HG03159 (cell line): ENCODE data around the gene PNPLA5.

Source experiments
- ATAC-seq: cut with Tn5 transposase; IDR thresholded peaks from one replicate; pipeline ENCODE4 v1.9.1; 2021; ENCODE audit warnings: mild to moderate bottlenecking, moderate library complexity; ENCODE audit not compliant: unreplicated experiment

PNPLA5 gene

GRCh38 chr22:43840431-43840830 is 51.4 kb downstream of the PNPLA5 start:
- no peak for ATAC-seq

- no peak for ATAC-seq
These were observed 52.0 kb downstream of the PNPLA5 start for GRCh38 chr22:43839781-43840180.

GRCh38 chr22:43838571-43839307 is 53.1 kb downstream of the PNPLA5 start:
- no peak for ATAC-seq

- ATAC-seq: no peak
These were observed 53.7 kb downstream of the PNPLA5 start for GRCh38 chr22:43838161-43838560.

- ATAC-seq: no peak
These were observed 54.1 kb downstream of the PNPLA5 start for GRCh38 chr22:43837666-43838065.

GRCh38 chr22:43835736-43836135 is 56.1 kb downstream of the PNPLA5 start:
- no peak for ATAC-seq

- ATAC-seq: no peak
These were observed 56.6 kb downstream of the PNPLA5 start for GRCh38 chr22:43835166-43835565.

GRCh38 chr22:43833286-43834240 is 58.2 kb downstream of the PNPLA5 start:
- no peak for ATAC-seq

GRCh38 chr22:43832393-43833265 is 59.2 kb downstream of the PNPLA5 start:
- ATAC-seq: no peak

GRCh38 chr22:43831561-43832392 is 60.0 kb downstream of the PNPLA5 start:
- no peak for ATAC-seq

GRCh38 chr22:43830931-43831560 is 60.8 kb downstream of the PNPLA5 start:
- no peak for ATAC-seq

GRCh38 chr22:43829904-43830851 is 61.6 kb downstream of the PNPLA5 start:
- no peak for ATAC-seq
